MCF 10A (cell line): ENCODE results near the gene ARHGAP24. TPM values are rescaled to one million over a fixed set of nuclear protein-coding genes. Genes with fewer than 3 reads are reported as not detected.
"Not testable (repeated sequence)": the region's sequence is repeated elsewhere in the genome, so short reads cannot be mapped to it uniquely, and the experiment has no call there.

Experiments
- BruUV-seq: library from RNA; stranded (reverse); fragments of 400-500 nt; replicated peaks from 2 replicates; lab custom pipeline; 2021; lab: Mats Ljungman, UMichigan
- CTCF ChIA-PET: fragments of 300-600 bp; sonication (Branson Sonifier 250); formaldehyde crosslinking; extraction: SDS; loops from one replicate; lab custom pipeline; 2021; ENCODE audit warnings: antibody characterized with exemption, inconsistent platforms; lab: Yijun Ruan, JAX
- POLR2A ChIA-PET: fragments of 300-600, 350-650 bp; sonication (Branson Sonifier 250); formaldehyde crosslinking; extraction: SDS; loops from one replicate; lab custom pipeline; 2020; ENCODE audit warnings: antibody characterized with exemption, inconsistent platforms; lab: Yijun Ruan, JAX
- DNase-seq: peaks from one replicate; pipeline ENCODE4 v3.0.0-alpha.2; 2018; ENCODE audit not compliant: unreplicated experiment
- H3K27ac Mint-ChIP-seq: one replicate; pipeline ENCODE4 v1.8.0; 2022; ENCODE audit warnings: mild to moderate bottlenecking, low read depth, mixed read lengths; ENCODE audit not compliant: unreplicated experiment
- H3K27me3 Mint-ChIP-seq: one replicate; pipeline ENCODE4 v1.8.0; 2022; ENCODE audit warnings: mixed read lengths; ENCODE audit not compliant: insufficient read depth, unreplicated experiment
- H3K36me3 Mint-ChIP-seq: one replicate; pipeline ENCODE4 v1.8.0; 2022; ENCODE audit warnings: mild to moderate bottlenecking, moderate library complexity, mixed read lengths; ENCODE audit not compliant: insufficient read depth, unreplicated experiment
- H3K4me1 Mint-ChIP-seq: one replicate; pipeline ENCODE4 v1.8.0; 2022; ENCODE audit warnings: mixed read lengths; ENCODE audit not compliant: insufficient read depth, unreplicated experiment
- H3K4me3 Mint-ChIP-seq: one replicate; pipeline ENCODE4 v1.8.0; 2022; ENCODE audit warnings: mild to moderate bottlenecking, moderate library complexity, mixed read lengths; ENCODE audit not compliant: unreplicated experiment
- H3K9me3 Mint-ChIP-seq: one replicate; pipeline ENCODE4 v1.8.0; 2022; ENCODE audit warnings: mixed read lengths; ENCODE audit not compliant: unreplicated experiment
- intact Hi-C: fragments of 100-400 bp; cut with micrococcal nuclease; formaldehyde crosslinking; loops from 2 replicates; pipeline ENCODE4 v1.14.1; 2022
- total RNA-seq: library from RNA; stranded (reverse); gene quantifications from 2 replicates; pipeline ENCODE4 v1.2.3, GENCODE V29; 2022
- TF ChIP-seq, protein P1 (sequence below): fragments of 200-600 bp; IDR thresholded peaks from one replicate; pipeline ENCODE4 v1.8.0; 2022; ENCODE audit warnings: antibody characterized with exemption, mild to moderate bottlenecking; ENCODE audit not compliant: unreplicated experiment

ARHGAP24 gene
- total RNA-seq, 1 experiment from 2014 or later, result 2.6 TPM

DNA sequence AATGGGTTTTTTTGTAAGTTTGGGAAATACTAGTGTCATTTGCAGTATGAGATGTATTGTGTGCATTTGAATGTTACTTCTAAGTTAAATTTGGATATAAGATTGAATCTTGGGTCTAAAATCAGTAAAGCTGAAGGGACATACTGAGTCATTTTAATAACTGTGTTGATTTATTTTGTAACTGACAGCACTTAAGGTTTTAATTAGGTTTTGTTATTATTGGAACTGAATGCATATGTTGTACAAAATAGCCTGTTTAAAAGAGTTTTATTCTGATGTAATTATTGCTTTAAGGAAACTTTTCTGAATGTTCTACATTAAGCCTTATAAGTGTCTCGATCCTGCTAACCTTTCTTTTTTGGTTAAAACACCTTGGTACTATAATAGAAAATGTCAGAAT, 488.3 kb downstream of the ARHGAP24 start:
- Mint-ChIP-seq H3K27ac (no peak overlapping the region), H3K9me3 (no peaks in the 10 kb centered on the region), H3K36me3 (no peaks in the 10 kb centered on the region), H3K27me3 (no peaks in the 10 kb centered on the region), H3K4me3 (no peak overlapping the region), H3K4me1 (no peaks in the 10 kb centered on the region)
- intact Hi-C loops, result no loop called here
- TF ChIP-seq, protein P1, sequence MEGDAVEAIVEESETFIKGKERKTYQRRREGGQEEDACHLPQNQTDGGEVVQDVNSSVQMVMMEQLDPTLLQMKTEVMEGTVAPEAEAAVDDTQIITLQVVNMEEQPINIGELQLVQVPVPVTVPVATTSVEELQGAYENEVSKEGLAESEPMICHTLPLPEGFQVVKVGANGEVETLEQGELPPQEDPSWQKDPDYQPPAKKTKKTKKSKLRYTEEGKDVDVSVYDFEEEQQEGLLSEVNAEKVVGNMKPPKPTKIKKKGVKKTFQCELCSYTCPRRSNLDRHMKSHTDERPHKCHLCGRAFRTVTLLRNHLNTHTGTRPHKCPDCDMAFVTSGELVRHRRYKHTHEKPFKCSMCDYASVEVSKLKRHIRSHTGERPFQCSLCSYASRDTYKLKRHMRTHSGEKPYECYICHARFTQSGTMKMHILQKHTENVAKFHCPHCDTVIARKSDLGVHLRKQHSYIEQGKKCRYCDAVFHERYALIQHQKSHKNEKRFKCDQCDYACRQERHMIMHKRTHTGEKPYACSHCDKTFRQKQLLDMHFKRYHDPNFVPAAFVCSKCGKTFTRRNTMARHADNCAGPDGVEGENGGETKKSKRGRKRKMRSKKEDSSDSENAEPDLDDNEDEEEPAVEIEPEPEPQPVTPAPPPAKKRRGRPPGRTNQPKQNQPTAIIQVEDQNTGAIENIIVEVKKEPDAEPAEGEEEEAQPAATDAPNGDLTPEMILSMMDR, result no peak
- ChIA-PET POLR2A (no interaction called here), CTCF (interaction anchor here (0.6 to 1.6 kb wide), 2 partner anchors 166 to 228 kb away, joined by 3 to 7 read pairs; no protein-coding TSS in a partner anchor)
- no peak for DNase-seq
- no TSS peak for BruUV-seq

DNA sequence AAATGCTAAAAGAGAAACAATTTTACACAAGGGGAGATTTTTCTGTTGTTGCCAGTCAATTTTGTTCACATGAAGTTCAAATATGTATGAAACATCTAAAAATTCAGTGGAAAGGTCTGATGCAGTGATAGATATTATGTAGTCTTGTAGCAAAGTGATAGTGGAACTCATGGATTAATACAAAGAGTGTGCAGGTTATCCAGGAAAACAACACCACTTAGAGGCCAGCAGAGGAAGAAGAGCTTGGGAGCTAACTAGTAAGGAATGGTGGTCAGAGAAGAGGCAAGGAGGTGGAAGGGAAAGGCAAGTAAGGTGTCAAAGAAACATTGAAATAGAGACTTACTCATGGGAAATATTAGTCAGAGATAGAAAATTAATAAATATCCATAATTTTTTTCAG, 489.3 kb downstream of the ARHGAP24 start:
- no peaks in the 10 kb centered on the region for H3K9me3 Mint-ChIP-seq
- H3K27ac Mint-ChIP-seq, result no peak overlapping the region
- H3K27me3 Mint-ChIP-seq, result no peaks in the 10 kb centered on the region
- no peak overlapping the region for H3K4me3 Mint-ChIP-seq
- CTCF ChIA-PET, result interaction anchor here (0.6 to 2.8 kb wide), 6 partner anchors 10 to 710 kb away, joined by 3 to 32 read pairs (median 3); no protein-coding TSS in a partner anchor
- BruUV-seq, result no TSS peak
- no peaks in the 10 kb centered on the region for H3K36me3 Mint-ChIP-seq
- H3K4me1 Mint-ChIP-seq, result peaks cover 5% of the 10 kb centered on the region
- TF ChIP-seq, protein P1, result no peak
- DNase-seq, result peak; percentile 26
- POLR2A ChIA-PET, result no interaction called here
- intact Hi-C loops, result no loop called here

DNA sequence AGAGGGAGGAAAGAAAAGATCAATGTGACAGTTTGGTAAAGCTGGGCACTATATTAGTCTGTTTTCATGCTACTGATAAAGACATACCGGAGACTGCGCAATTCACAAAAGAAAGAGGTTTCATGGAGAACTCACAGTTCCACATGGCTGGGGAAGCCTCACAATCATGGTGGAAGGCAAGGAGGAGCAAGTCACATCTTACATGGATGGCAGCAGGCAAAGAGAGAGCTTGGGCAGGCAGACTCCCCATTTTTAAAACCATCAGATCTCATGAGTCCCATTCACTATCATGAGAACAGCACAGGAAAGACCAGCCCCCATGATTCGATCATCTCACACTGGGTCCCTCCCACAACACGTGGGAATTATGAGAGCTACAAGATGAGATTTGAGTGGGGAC, 490.1 kb downstream of the ARHGAP24 start:
- ChIA-PET CTCF (interaction anchor here (0.6 to 2.8 kb wide), 6 partner anchors 11 to 711 kb away, joined by 3 to 32 read pairs (median 4); no protein-coding TSS in a partner anchor), POLR2A (interaction anchor here (0.6 to 1.0 kb wide), 2 partner anchors 13 to 139 kb away, joined by 3 to 5 read pairs; no protein-coding TSS in a partner anchor)
- DNase-seq, H3K9me3 Mint-ChIP-seq, H3K4me1 Mint-ChIP-seq, H3K36me3 Mint-ChIP-seq, H3K4me3 Mint-ChIP-seq, H3K27me3 Mint-ChIP-seq, H3K27ac Mint-ChIP-seq, BruUV-seq: not testable (repeated sequence)
- intact Hi-C loops, result loop anchor here (5.0 kb wide), 1 partner anchor 818 kb away; no protein-coding TSS in a partner anchor

DNA sequence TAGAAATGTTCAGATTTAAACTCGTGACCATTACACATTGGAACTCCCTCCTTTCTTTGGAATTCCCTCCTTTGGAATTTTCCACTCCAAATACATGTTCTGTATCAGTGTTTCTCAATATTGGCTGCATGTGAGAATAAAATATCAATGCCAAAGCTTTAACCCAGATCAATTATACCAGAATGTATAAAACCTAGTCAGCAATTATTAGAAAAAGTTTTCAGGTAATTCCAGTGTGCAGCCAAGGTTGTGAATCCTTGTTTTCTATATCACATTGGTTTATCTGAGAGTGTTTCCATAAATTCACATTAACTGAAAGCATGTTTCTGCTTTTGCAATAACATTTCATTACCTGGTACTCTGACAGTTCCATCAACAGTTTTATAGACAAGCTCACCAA, 490.6 kb downstream of the ARHGAP24 start:
- BruUV-seq, result no TSS peak
- DNase-seq, result no peak
- ChIA-PET POLR2A (interaction anchor here (0.6 to 1.0 kb wide), 2 partner anchors 13 to 138 kb away, joined by 3 to 5 read pairs; no protein-coding TSS in a partner anchor), CTCF (interaction anchor here (0.7 to 2.8 kb wide), 6 partner anchors 9 to 169 kb away, joined by 3 to 32 read pairs (median 4); no protein-coding TSS in a partner anchor)
- H3K4me1 Mint-ChIP-seq, result peaks cover 5% of the 10 kb centered on the region
- H3K9me3 Mint-ChIP-seq, result no peaks in the 10 kb centered on the region
- no peaks in the 10 kb centered on the region for H3K27me3 Mint-ChIP-seq
- H3K36me3 Mint-ChIP-seq, result no peaks in the 10 kb centered on the region
- intact Hi-C loops, result loop anchor here (5.0 kb wide), 1 partner anchor 818 kb away; no protein-coding TSS in a partner anchor
- no peak overlapping the region for H3K27ac Mint-ChIP-seq
- H3K4me3 Mint-ChIP-seq, result no peak overlapping the region
- TF ChIP-seq, protein P1, result no peak
